Activated T-cell treated with anti-CD3 and anti-CD28 coated beads, Interleukin-2, amount 50 U/mL, for 72 hours (primary cell): ENCODE results near the gene GADD45A. TPM values are rescaled to one million over a fixed set of nuclear protein-coding genes. Genes with fewer than 3 reads are reported as not detected.
A peak's percentile ranks its signal among the peaks of the same experiment; 100 is the strongest.

Experiments used
- ATAC-seq, 2 donors: fragments of 150-1000 bp; cut with Tn5 transposase; replicated peaks in 1 of 2; 2 replicates each; pipeline ENCODE4 v1.10.0; 2021; ENCODE audit warnings: moderate library complexity in 2 of 2, mild to moderate bottlenecking in 1 of 2
- DNase-seq, 2 donors: peaks; one replicate each; pipeline ENCODE4 v3.0.0; 2021 to 2022; ENCODE audit warnings: mixed read lengths in 1 of 2
- H3K27ac Mint-ChIP-seq: one replicate; pipeline ENCODE4 v1.8.0; 2022; ENCODE audit warnings: mild to moderate bottlenecking, moderate library complexity, mixed read lengths
- H3K27me3 Mint-ChIP-seq: one replicate; pipeline ENCODE4 v1.8.0; 2022; ENCODE audit warnings: low read depth, mixed read lengths
- H3K36me3 Mint-ChIP-seq, 2 donors: one replicate each; pipeline ENCODE4 v1.8.0; 2022; ENCODE audit warnings: mixed read lengths in 2 of 2, mild to moderate bottlenecking in 1 of 2; ENCODE audit not compliant: insufficient read depth in 2 of 2
- H3K4me1 Mint-ChIP-seq: one replicate; pipeline ENCODE4 v1.8.0; 2022; ENCODE audit warnings: low read depth, mixed read lengths
- H3K4me3 Mint-ChIP-seq, 2 donors: one replicate each; pipeline ENCODE4 v1.8.0; 2022; ENCODE audit warnings: mild to moderate bottlenecking in 2 of 2, mixed read lengths in 2 of 2, moderate library complexity in 2 of 2
- H3K9me3 Mint-ChIP-seq, 2 donors: one replicate each; pipeline ENCODE4 v1.8.0; 2022; ENCODE audit warnings: mixed read lengths in 2 of 2
- total RNA-seq, 2 donors: library from RNA; stranded (reverse); gene quantifications; one replicate each; pipeline ENCODE4 v1.2.3, GENCODE V29; 2022

The GADD45A gene
- total RNA-seq, 2 donors from 2014 or later = 113 to 135 TPM

- H3K4me1 Mint-ChIP-seq = peaks cover 44% of the 10 kb centered on the region
- H3K9me3 Mint-ChIP-seq = no peaks in the 10 kb centered on the region
- peaks cover 16 to 18% of the 10 kb centered on the region in 2 donors for H3K36me3 Mint-ChIP-seq
- DNase-seq (peak; percentile 69 to 71), ATAC-seq (peak; percentile 35 to 39)
- H3K27ac Mint-ChIP-seq = peak overlapping the region; percentile 86
- H3K4me3 Mint-ChIP-seq = peak overlapping the region; percentile 75 to 95
- no peaks in the 10 kb centered on the region for H3K27me3 Mint-ChIP-seq
These were observed 1.5 kb downstream of the GADD45A start for GRCh38 chr1:67686267-67687197.

- Mint-ChIP-seq H3K27ac (peak overlapping the region; percentile 86), H3K4me1 (peaks cover 44% of the 10 kb centered on the region), H3K27me3 (no peaks in the 10 kb centered on the region), H3K4me3 (peak overlapping the region; percentile 75 to 95), H3K9me3 (no peaks in the 10 kb centered on the region), H3K36me3 (peaks cover 16 to 18% of the 10 kb centered on the region in 2 donors)
- DNase-seq = no peak
- ATAC-seq = no peak
These were observed 2.2 kb downstream of the GADD45A start for GRCh38 chr1:67687198-67687545.

GRCh38 chr1:67687649-67688048, 2.6 kb downstream of the GADD45A start:
- Mint-ChIP-seq H3K36me3 (peaks cover 16 to 18% of the 10 kb centered on the region in 2 donors), H3K27ac (no peak overlapping the region), H3K4me3 (peak overlapping the region; percentile 2 to 4), H3K4me1 (peaks cover 41% of the 10 kb centered on the region), H3K9me3 (no peaks in the 10 kb centered on the region), H3K27me3 (no peaks in the 10 kb centered on the region)
- no peak for DNase-seq
- no peak for ATAC-seq

GRCh38 chr1:67688526-67689219, 3.7 kb downstream of the GADD45A start:
- Mint-ChIP-seq H3K4me1 (peaks cover 31% of the 10 kb centered on the region), H3K27ac (peak overlapping the region; percentile 51), H3K36me3 (peaks cover 16 to 18% of the 10 kb centered on the region in 2 donors), H3K9me3 (no peaks in the 10 kb centered on the region), H3K27me3 (no peaks in the 10 kb centered on the region), H3K4me3 (no peak overlapping the region)
- ATAC-seq (no peak), DNase-seq (no peak)

GRCh38 chr1:67689267-67690017, 4.4 kb downstream of the GADD45A start:
- Mint-ChIP-seq H3K4me1 (peaks cover 23% of the 10 kb centered on the region), H3K4me3 (no peak overlapping the region), H3K27me3 (no peaks in the 10 kb centered on the region), H3K27ac (no peak overlapping the region), H3K36me3 (peaks cover 16 to 18% of the 10 kb centered on the region in 2 donors), H3K9me3 (no peaks in the 10 kb centered on the region)
- DNase-seq (no peak), ATAC-seq (no peak)

GRCh38 chr1:67690018-67690363, 5.0 kb downstream of the GADD45A start:
- H3K27me3 Mint-ChIP-seq = no peaks in the 10 kb centered on the region
- H3K9me3 Mint-ChIP-seq = no peaks in the 10 kb centered on the region
- no peak for DNase-seq
- no peak for ATAC-seq
- peaks cover 15 to 18% of the 10 kb centered on the region in 2 donors for H3K36me3 Mint-ChIP-seq
- H3K4me1 Mint-ChIP-seq = peaks cover 19% of the 10 kb centered on the region
- H3K27ac Mint-ChIP-seq = no peak overlapping the region
- no peak overlapping the region for H3K4me3 Mint-ChIP-seq

- H3K27me3 Mint-ChIP-seq = no peaks in the 10 kb centered on the region
- no peak for DNase-seq
- H3K9me3 Mint-ChIP-seq = no peaks in the 10 kb centered on the region
- H3K4me3 Mint-ChIP-seq = no peak overlapping the region
- H3K4me1 Mint-ChIP-seq = peaks cover 19% of the 10 kb centered on the region
- no peak for ATAC-seq
- H3K36me3 Mint-ChIP-seq = peaks cover 14 to 17% of the 10 kb centered on the region in 2 donors
- H3K27ac Mint-ChIP-seq = no peak overlapping the region
These were observed 5.4 kb downstream of the GADD45A start for GRCh38 chr1:67690411-67690810.

- DNase-seq (no peak), ATAC-seq (peak in 1 of 2 donors; percentile 6)
- Mint-ChIP-seq H3K27me3 (no peaks in the 10 kb centered on the region), H3K4me1 (peaks cover 15% of the 10 kb centered on the region), H3K27ac (no peak overlapping the region), H3K4me3 (no peak overlapping the region), H3K36me3 (peaks cover 10 to 13% of the 10 kb centered on the region in 2 donors), H3K9me3 (no peaks in the 10 kb centered on the region)
These were observed 6.7 kb downstream of the GADD45A start for GRCh38 chr1:67691712-67692111.

GRCh38 chr1:67695963-67696362, 11.0 kb downstream of the GADD45A start:
- ATAC-seq (no peak), DNase-seq (no peak)
- Mint-ChIP-seq H3K9me3 (no peaks in the 10 kb centered on the region), H3K4me1 (peaks cover 9% of the 10 kb centered on the region), H3K4me3 (no peak overlapping the region), H3K27ac (peak overlapping the region; percentile 20), H3K36me3 (no peaks in the 10 kb centered on the region), H3K27me3 (no peaks in the 10 kb centered on the region)

GRCh38 chr1:67696708-67697107, 11.7 kb downstream of the GADD45A start:
- Mint-ChIP-seq H3K9me3 (no peaks in the 10 kb centered on the region), H3K4me1 (peaks cover 15% of the 10 kb centered on the region), H3K27me3 (no peaks in the 10 kb centered on the region), H3K27ac (peak overlapping the region; percentile 58), H3K36me3 (no peaks in the 10 kb centered on the region), H3K4me3 (no peak overlapping the region)
- ATAC-seq (no peak), DNase-seq (no peak)

- H3K27ac Mint-ChIP-seq = no peak overlapping the region
- H3K27me3 Mint-ChIP-seq = no peaks in the 10 kb centered on the region
- ATAC-seq = no peak
- DNase-seq = no peak
- no peak overlapping the region for H3K4me3 Mint-ChIP-seq
- H3K4me1 Mint-ChIP-seq = peaks cover 15% of the 10 kb centered on the region
- no peaks in the 10 kb centered on the region for H3K36me3 Mint-ChIP-seq
- no peaks in the 10 kb centered on the region for H3K9me3 Mint-ChIP-seq
These were observed 15.2 kb downstream of the GADD45A start for GRCh38 chr1:67700220-67700619.

- Mint-ChIP-seq H3K4me3 (no peak overlapping the region), H3K36me3 (no peaks in the 10 kb centered on the region), H3K27ac (no peak overlapping the region), H3K27me3 (no peaks in the 10 kb centered on the region), H3K4me1 (peaks cover 15% of the 10 kb centered on the region), H3K9me3 (no peaks in the 10 kb centered on the region)
- DNase-seq (peak in 1 of 2 donors; percentile 20), ATAC-seq (peak; percentile 77 to 87)
These were observed 15.8 kb downstream of the GADD45A start for GRCh38 chr1:67700692-67701410.
